HepG2 (cell line): Measurements from ENCODE around the gene GTF2H3. TPM values are rescaled to one million over a fixed set of nuclear protein-coding genes. Genes with fewer than 3 reads are reported as not detected.

Experiments
- AFF4 ChIP-seq: sonication (generic); formaldehyde crosslinking; IDR thresholded peaks from 2 replicates; pipeline ENCODE4 v1.4.0; 2020; ENCODE audit warnings: missing genetic modification reagents
- DRAP1 ChIP-seq: IDR thresholded peaks from 2 replicates; pipeline ENCODE4 v1.6.1; 2016; ENCODE audit warnings: missing genetic modification reagents, missing compliant biosample characterization
- ELK4 ChIP-seq: sonication (generic); formaldehyde crosslinking; IDR thresholded peaks from 2 replicates; pipeline ENCODE4 v1.9.0; 2021; ENCODE audit warnings: missing genetic modification reagents, borderline replicate concordance
- FIP1L1 ChIP-seq: fragments of 200-400 bp; formaldehyde crosslinking; IDR thresholded peaks from 2 replicates; pipeline ENCODE4 v1.6.1; 2018; ENCODE audit warnings: low read depth, mild to moderate bottlenecking, low read length, moderate library complexity, borderline replicate concordance; ENCODE audit not compliant: insufficient read depth
- GRHL1 ChIP-seq: sonication (generic); formaldehyde crosslinking; conservative IDR thresholded peaks from 2 replicates; pipeline ENCODE4 v1.8.0; 2022; ENCODE audit warnings: missing genetic modification reagents
- HOXD1 ChIP-seq: sonication (generic); formaldehyde crosslinking; IDR thresholded peaks from 2 replicates; pipeline ENCODE4 v1.5.0; 2020; ENCODE audit warnings: missing genetic modification reagents
- MATR3 ChIP-seq: sonication (generic); formaldehyde crosslinking; IDR thresholded peaks from 2 replicates; pipeline ENCODE4 v1.4.0; 2020; ENCODE audit warnings: missing genetic modification reagents
- MXD3 ChIP-seq: IDR thresholded peaks from 2 replicates; pipeline ENCODE4 v1.6.1; 2016; ENCODE audit warnings: mild to moderate bottlenecking, missing biosample characterization, missing genetic modification reagents
- PBX2 ChIP-seq: IDR thresholded peaks from 2 replicates; pipeline ENCODE4 v1.6.1; 2016; ENCODE audit warnings: control low read depth
- PITX1 ChIP-seq: sonication (generic); formaldehyde crosslinking; IDR thresholded peaks from 2 replicates; pipeline ENCODE4 v1.5.1; 2020; ENCODE audit warnings: mild to moderate bottlenecking, missing genetic modification reagents
- SKIL ChIP-seq: sonication (generic); formaldehyde crosslinking; IDR thresholded peaks from 2 replicates; pipeline ENCODE4 v1.8.0; 2022; ENCODE audit warnings: missing genetic modification reagents, mild to moderate bottlenecking, moderate library complexity, borderline replicate concordance
- SMAD9 ChIP-seq: sonication (generic); formaldehyde crosslinking; IDR thresholded peaks from 2 replicates; pipeline ENCODE4 v1.5.1; 2020; ENCODE audit warnings: mild to moderate bottlenecking, missing genetic modification reagents
- SP2 ChIP-seq: sonication (generic); formaldehyde crosslinking; IDR thresholded peaks from 2 replicates; pipeline ENCODE4 v1.5.1; 2020; ENCODE audit warnings: mild to moderate bottlenecking, missing genetic modification reagents
- TOPORS ChIP-seq: sonication (generic); formaldehyde crosslinking; IDR thresholded peaks from 2 replicates; pipeline ENCODE4 v1.8.0; 2023; ENCODE audit warnings: mild to moderate bottlenecking, missing genetic modification reagents
- ZNF33A ChIP-seq: sonication (generic); formaldehyde crosslinking; IDR thresholded peaks from 2 replicates; pipeline ENCODE4 v1.5.1; 2020; ENCODE audit warnings: missing genetic modification reagents, mild to moderate bottlenecking, moderate library complexity, borderline replicate concordance
- ZNF558 ChIP-seq: sonication (generic); formaldehyde crosslinking; IDR thresholded peaks from 2 replicates; pipeline ENCODE4 v1.9.0; 2022; ENCODE audit warnings: mild to moderate bottlenecking, missing genetic modification reagents, borderline replicate concordance
- polyA plus RNA-seq, 8 experiments: library from polyadenylated mRNA; depleted of rRNA in 3 of 8; stranded (reverse) in 7 of 8; unstranded in 1 of 8; fragments of >200 nt; fragmentation: Illumina TruSeq in 4 of 8; extraction: Trizol in 4 of 8; gene quantifications; 2 replicates each; pipeline versions ENCODE4 v1.2.1 to v1.2.3, GENCODE V29; 2011 to 2016; ENCODE audit warnings: low read depth in 4 of 8, missing spikeins in 1 of 8, mixed read lengths in 1 of 8; ENCODE audit not compliant: insufficient read depth in 1 of 8
- total RNA-seq, 5 experiments: library from RNA; depleted of rRNA; stranded (reverse); fragments of >200 nt; fragmentation: Illumina TruSeq; extraction: Trizol; gene quantifications; 2 replicates each; pipeline ENCODE4 v1.2.3, GENCODE V29; 2016; ENCODE audit warnings: low read depth in 1 of 5

GTF2H3 gene
- total and polyA plus RNA-seq, 2 of the 13 experiments (the other 11 are each of a cell fraction or from before 2014, with no cell fraction given): 35.8 to 58.8 TPM

- TF ChIP-seq ELK4 (CRISPR knock-in tag) (peak; percentile 59; the same call in 1 of the 2 replicates), MATR3 (CRISPR knock-in tag) (no peak), DRAP1 (peak; percentile 55; the same call in 1 of the 2 replicates), MXD3 (peak; percentile 97), AFF4 (no peak), FIP1L1 (0 out of 2 replicates have a peak, but pooled peaks have one; percentile 16), SMAD9 (CRISPR knock-in tag) (peak; percentile 68; the same call in 1 of the 2 replicates), TOPORS (CRISPR knock-in tag) (peak; percentile 86; the same call in 1 of the 2 replicates), ZNF33A (CRISPR knock-in tag) (0 out of 2 replicates have a peak, but pooled peaks have one; percentile 94), GRHL1 (CRISPR knock-in tag) (no peak), ZNF558 (CRISPR knock-in tag) (peak; percentile 91), SKIL (peak; percentile 58; the same call in 1 of the 2 replicates), PBX2 (CRISPR knock-in tag) (no peak), PITX1 (CRISPR knock-in tag) (peak; percentile 80), HOXD1 (CRISPR knock-in tag) (no peak; the same call in 1 of the 2 replicates), SP2 (CRISPR knock-in tag) (no peak)
Measured at GRCh38 chr12:123601602-123602489, 31.8 kb upstream of the GTF2H3 start, which contains the start of gene DDX55 (continued).
